ENCODE measurements around the gene UBC.

DNA sequence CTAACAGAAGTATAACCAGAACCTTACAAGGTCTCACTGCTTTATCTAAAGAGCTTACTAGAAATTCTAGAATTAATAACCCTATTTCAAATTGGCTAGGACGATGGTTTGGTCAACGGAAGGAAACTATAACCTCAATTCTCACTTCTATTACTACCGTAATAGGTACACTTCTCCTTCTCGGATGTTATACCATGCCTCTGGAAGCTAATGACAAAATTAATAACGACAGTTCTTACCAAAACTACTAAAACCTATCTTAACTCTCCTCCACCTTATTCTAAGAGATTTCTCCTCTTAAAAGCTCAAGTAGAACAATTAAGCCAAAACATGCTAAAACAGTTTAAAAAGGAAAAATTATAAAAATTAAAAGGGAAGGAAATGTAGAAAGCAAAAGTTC is 23.7 kb upstream of the UBC start:
- TF ChIP-seq EZH2 (IDR thresholded peaks at IDR 0.05; ENCODE audit: borderline replicate concordance) = no peak
- TF ChIP-seq, protein P1, sequence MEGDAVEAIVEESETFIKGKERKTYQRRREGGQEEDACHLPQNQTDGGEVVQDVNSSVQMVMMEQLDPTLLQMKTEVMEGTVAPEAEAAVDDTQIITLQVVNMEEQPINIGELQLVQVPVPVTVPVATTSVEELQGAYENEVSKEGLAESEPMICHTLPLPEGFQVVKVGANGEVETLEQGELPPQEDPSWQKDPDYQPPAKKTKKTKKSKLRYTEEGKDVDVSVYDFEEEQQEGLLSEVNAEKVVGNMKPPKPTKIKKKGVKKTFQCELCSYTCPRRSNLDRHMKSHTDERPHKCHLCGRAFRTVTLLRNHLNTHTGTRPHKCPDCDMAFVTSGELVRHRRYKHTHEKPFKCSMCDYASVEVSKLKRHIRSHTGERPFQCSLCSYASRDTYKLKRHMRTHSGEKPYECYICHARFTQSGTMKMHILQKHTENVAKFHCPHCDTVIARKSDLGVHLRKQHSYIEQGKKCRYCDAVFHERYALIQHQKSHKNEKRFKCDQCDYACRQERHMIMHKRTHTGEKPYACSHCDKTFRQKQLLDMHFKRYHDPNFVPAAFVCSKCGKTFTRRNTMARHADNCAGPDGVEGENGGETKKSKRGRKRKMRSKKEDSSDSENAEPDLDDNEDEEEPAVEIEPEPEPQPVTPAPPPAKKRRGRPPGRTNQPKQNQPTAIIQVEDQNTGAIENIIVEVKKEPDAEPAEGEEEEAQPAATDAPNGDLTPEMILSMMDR (IDR thresholded peaks at IDR 0.05; ENCODE audit: poor library complexity) = no peak

All from hepatocyte (in vitro differentiated cells).